Gastrocnemius medialis (tissue), 4 donors: ENCODE data around the gene SCN4A.

Experiments used
- CTCF ChIP-seq, 5 experiments: fragments of 450-650 bp in 3 of 5; fragments of 200-600 bp in 2 of 5; sonication (generic) in 2 of 5; IDR thresholded peaks in 4 of 5; conservative IDR thresholded peaks in 1 of 5; 1 replicate in 4 of 5; 2 replicates in 1 of 5; pipeline ENCODE4 v1.5.1; 2016 to 2019; ENCODE audit warnings: antibody characterized with exemption in 5 of 5, mild to moderate bottlenecking in 3 of 5, moderate library complexity in 3 of 5
- POLR2A ChIP-seq, 2 donors: fragments of 450-650 bp; IDR thresholded peaks; one replicate each; pipeline ENCODE4 v1.6.1; 2017; ENCODE audit warnings: antibody characterized with exemption in 2 of 2, mild to moderate bottlenecking in 2 of 2, moderate library complexity in 2 of 2

- TF ChIP-seq CTCF (IDR thresholded peaks at IDR 0.05 in 4 of 5, conservative IDR thresholded peaks at IDR 0.05 in 1 of 5) (no peak), POLR2A (IDR thresholded peaks at IDR 0.05) (no peak)
Observed at GRCh38 chr17:63996430-63997182, 23.9 kb upstream of the SCN4A start.
